ENCODE results near the gene MMP14. TPM values are rescaled to one million over a fixed set of nuclear protein-coding genes. Genes with fewer than 3 reads are reported as not detected.

MMP14 gene
- total RNA-seq, 1 donor from 2014 or later: 149 TPM

- Histone ChIP-seq H3K4me3 (peak overlapping the region; percentile 94), H3K9me3 (no peaks in the 10 kb centered on the region), H3K27me3 (no peaks in the 10 kb centered on the region), H3K27ac (peak overlapping the region; percentile 98), H3K36me3 (peaks cover 29% of the 10 kb centered on the region), H3K4me1 (peaks cover 25% of the 10 kb centered on the region)
- TF ChIP-seq, protein P1, sequence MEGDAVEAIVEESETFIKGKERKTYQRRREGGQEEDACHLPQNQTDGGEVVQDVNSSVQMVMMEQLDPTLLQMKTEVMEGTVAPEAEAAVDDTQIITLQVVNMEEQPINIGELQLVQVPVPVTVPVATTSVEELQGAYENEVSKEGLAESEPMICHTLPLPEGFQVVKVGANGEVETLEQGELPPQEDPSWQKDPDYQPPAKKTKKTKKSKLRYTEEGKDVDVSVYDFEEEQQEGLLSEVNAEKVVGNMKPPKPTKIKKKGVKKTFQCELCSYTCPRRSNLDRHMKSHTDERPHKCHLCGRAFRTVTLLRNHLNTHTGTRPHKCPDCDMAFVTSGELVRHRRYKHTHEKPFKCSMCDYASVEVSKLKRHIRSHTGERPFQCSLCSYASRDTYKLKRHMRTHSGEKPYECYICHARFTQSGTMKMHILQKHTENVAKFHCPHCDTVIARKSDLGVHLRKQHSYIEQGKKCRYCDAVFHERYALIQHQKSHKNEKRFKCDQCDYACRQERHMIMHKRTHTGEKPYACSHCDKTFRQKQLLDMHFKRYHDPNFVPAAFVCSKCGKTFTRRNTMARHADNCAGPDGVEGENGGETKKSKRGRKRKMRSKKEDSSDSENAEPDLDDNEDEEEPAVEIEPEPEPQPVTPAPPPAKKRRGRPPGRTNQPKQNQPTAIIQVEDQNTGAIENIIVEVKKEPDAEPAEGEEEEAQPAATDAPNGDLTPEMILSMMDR (IDR thresholded peaks at IDR 0.05): no peak
- ATAC-seq: no peak
- no peak for DNase-seq
- intact Hi-C loops (cut with DNase I): no loop called here
Measured at GRCh38 chr14:22870811-22871223, 34.4 kb downstream of the MMP14 start.

DNA sequence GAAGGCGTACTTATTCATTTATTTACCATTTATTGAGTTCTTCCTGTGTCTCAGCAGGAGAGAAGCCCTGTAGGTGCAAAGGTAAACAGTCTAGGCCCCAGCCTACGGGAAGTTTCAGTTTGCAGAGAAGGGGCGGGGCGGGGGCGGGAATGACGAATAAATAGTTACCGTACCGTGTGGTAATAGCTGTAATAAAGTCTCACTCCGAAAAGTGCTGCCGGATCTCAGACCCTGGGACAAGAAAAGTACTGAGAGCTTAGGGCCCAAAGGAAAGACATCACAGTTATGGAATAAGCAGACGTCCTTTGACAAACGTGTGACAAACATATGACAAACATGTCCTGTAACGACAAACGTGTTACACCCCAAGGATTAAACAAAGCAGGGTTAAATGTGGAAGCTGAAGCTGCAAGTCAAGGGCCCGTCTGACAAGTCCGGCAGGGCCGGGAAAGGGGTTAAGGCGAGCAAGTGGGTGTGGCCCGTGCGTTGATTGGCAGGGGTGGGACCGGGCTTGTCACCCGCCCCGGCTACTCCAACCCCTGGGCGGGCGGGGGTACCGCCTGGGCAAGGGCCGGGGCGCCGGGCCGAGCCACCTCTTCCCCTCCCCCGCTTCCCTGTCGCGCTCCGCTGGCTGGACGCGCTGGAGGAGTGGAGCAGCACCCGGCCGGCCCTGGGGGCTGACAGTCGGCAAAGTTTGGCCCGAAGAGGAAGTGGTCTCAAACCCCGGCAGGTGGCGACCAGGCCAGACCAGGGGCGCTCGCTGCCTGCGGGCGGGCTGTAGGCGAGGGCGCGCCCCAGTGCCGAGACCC, 35.0 kb downstream of the MMP14 start, which contains the start of gene LRP10:
TSS of gene LRP10 (plus strand) at position 517 of the 809 bp plus-strand sequence. CDS start 564 bp downstream, outside the sequence.
- Histone ChIP-seq H3K27ac (peak within 1 kb of the TSS; percentile 98), H3K27me3 (no peaks in the 10 kb centered on the region), H3K4me1 (peaks cover 25% of the 10 kb centered on the region), H3K4me3 (peak within 1 kb of the TSS; percentile 94), H3K9me3 (no peaks in the 10 kb centered on the region), H3K36me3 (peaks cover 35% of the 10 kb centered on the region)
- ATAC-seq: peak; percentile 94
- peak; percentile 97 for DNase-seq
- TF ChIP-seq, protein P1 (IDR thresholded peaks at IDR 0.05): no peak
- intact Hi-C loops (cut with DNase I): no loop called here

DNA sequence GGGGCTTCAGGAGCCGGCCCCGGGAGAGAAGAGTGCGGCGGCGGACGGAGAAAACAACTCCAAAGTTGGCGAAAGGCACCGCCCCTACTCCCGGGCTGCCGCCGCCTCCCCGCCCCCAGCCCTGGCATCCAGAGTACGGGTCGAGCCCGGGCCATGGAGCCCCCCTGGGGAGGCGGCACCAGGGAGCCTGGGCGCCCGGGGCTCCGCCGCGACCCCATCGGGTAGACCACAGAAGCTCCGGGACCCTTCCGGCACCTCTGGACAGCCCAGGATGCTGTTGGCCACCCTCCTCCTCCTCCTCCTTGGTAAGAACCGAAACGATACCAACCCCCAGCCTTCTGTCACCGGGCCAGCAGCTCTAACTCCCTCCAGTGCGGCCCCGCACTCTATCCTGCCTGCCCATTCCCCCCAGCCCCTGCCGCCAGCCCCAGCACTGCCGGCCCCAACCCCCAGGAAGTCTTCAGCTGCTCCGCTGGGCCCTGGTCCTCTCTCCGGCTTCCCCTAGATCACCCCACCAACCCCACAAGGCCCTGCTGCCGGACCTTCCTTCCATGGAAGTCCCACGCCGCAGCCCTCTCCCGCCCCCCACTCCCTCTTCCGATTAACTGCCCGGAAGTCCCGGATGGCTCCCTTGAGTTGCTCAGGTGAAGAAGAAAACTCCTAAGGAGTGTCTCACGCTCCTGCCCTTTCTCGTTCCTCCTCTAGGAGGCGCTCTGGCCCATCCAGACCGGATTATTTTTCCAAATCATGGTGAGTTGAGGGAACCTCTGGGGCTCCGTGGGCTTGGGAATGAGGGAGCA, 35.8 kb downstream of the MMP14 start:
- Histone ChIP-seq H3K27me3 (no peaks in the 10 kb centered on the region), H3K27ac (peak overlapping the region; percentile 98), H3K4me3 (peak overlapping the region; percentile 94), H3K4me1 (peaks cover 25% of the 10 kb centered on the region), H3K9me3 (no peaks in the 10 kb centered on the region), H3K36me3 (peaks cover 43% of the 10 kb centered on the region)
- ATAC-seq: peak; percentile 78
- TF ChIP-seq, protein P1 (IDR thresholded peaks at IDR 0.05): peak; percentile 92
- intact Hi-C loops (cut with DNase I): no loop called here
- DNase-seq: peak; percentile 87

GRCh38 chr14:22872833-22873520, 36.6 kb downstream of the MMP14 start:
- H3K36me3 ChIP-seq: peaks cover 51% of the 10 kb centered on the region
- H3K27me3 ChIP-seq: no peaks in the 10 kb centered on the region
- H3K4me1 ChIP-seq: peaks cover 25% of the 10 kb centered on the region
- H3K27ac ChIP-seq: peak overlapping the region; percentile 98
- intact Hi-C loops (cut with DNase I): no loop called here
- TF ChIP-seq, protein P1 (IDR thresholded peaks at IDR 0.05): no peak
- H3K4me3 ChIP-seq: peak overlapping the region; percentile 94
- no peak for DNase-seq
- no peak for ATAC-seq
- H3K9me3 ChIP-seq: no peaks in the 10 kb centered on the region

DNA sequence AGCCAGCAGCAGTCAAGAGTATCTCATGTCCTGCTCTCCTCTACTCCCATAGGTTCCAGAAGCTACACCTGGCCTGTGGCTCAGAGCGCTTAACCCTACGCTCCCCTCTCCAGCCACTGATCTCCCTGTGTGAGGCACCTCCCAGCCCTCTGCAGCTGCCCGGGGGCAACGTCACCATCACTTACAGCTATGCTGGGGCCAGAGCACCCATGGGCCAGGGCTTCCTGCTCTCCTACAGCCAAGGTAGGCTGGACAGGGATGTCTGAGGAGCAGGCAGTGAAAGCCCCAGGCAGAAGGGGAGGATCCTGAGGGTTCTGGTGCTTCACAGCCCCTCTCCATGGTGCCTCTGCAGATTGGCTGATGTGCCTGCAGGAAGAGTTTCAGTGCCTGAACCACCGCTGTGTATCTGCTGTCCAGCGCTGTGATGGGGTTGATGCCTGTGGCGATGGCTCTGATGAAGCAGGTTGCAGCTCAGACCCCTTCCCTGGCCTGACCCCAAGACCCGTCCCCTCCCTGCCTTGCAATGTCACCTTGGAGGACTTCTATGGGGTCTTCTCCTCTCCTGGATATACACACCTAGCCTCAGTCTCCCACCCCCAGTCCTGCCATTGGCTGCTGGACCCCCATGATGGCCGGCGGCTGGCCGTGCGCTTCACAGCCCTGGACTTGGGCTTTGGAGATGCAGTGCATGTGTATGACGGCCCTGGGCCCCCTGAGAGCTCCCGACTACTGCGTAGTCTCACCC, 38.8 kb downstream of the MMP14 start:
- H3K27me3 ChIP-seq: no peaks in the 10 kb centered on the region
- H3K36me3 ChIP-seq: peaks cover 68% of the 10 kb centered on the region
- H3K4me1 ChIP-seq: peaks cover 23% of the 10 kb centered on the region
- H3K9me3 ChIP-seq: no peaks in the 10 kb centered on the region
- no peak overlapping the region for H3K4me3 ChIP-seq
- TF ChIP-seq, protein P1 (IDR thresholded peaks at IDR 0.05): no peak
- ATAC-seq: no peak
- no peak for DNase-seq
- intact Hi-C loops (cut with DNase I): no loop called here
- no peak overlapping the region for H3K27ac ChIP-seq
